ENCODE results near the gene VPS13C.

VPS13C gene

DNA sequence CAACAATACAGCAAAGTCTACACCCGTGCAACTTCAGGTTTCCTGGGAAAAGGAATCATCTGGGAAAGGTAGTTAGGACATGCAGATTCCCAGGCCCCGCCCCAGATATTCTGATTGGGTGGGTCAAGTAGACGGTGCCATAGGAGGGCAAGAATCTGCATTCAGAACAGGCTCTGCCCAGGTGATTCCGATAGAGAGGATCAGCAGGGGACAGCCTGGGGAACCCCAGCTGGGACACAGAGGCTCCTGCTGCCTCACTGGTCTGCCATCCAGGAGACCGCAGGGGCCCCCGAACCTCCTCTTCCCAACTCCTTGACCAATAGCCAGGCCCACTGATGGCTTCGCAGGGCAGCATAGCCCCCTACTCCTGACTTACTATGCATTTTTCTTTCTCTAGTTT lies 243.4 kb downstream of the VPS13C start:
- DNase-seq (ENCODE audit: low read depth): no peak

DNA sequence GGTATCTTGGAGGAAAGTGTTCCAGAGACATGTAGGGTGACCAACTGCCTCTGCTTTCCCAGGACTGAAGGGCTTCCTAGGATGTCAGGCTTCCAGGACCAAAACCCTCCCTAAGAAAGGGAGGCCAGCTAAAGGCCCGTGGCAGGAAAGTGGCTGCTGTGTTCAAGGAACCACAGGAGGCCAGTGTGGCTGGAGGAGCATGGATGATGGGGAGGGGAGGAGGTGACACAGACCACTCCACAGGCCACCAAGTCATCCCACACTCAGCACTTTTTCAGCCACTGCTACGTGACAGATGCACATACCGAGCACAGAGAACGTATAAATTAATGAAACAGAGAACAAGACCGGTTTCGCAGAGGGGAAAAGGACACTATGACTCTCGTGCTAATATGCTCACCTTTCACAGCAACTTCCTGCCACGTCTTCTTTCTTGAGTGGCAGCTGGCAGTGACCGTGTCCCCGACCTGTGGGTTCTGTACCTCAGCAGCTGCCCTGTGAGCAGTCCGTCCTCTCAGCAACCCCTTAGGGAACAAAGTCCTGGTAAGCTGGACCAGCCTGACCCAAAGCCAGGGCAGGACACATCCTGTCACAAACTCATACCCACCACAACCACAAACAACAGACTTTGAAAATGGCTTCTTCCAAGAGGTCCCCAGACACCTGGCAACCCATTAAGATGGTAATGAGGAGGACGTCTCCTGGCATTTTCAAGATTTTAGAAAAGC lies 244.7 kb downstream of the VPS13C start:
- DNase-seq (ENCODE audit: low read depth): no peak

DNA sequence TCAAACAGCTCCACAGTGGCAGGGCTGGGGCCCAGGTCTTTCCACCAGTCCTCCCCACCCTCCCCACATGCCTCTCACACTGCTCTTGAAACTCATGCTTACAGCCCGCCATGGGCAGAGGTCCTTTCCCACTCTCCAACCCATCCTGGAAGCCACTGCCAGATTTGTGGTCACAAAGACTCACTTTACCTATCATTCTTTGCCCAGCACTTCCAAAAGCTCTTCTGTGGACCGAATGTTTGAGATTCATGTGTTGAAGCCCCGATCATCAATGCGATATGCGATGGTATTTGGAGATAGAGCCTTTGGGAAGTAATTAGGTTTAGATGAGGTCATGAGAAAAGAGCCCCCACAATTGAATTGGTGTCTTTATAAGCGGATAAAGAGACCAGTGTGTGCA lies 247.8 kb downstream of the VPS13C start:
- DNase-seq (ENCODE audit: low read depth): no peak

DNA sequence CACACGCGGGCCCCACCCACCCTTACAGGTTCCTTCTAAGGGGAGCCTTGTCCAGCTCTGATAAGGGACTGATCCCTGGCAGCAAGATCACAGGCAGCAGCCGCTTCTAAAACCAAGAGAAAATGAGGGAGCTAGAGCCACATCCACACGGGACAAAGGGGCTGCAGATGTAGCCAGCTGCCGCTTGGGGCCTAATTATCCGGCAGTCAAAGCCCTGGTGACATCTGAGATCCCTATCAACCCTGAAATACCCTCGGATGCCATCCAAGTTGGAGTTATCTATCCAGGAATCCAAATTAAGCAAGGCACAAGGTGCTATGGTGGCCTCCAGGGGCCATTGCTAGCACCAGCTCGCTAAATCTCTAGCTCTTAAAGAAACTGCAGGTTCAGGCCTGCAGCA lies 248.3 kb downstream of the VPS13C start:
- DNase-seq (ENCODE audit: low read depth): no peak

DNA sequence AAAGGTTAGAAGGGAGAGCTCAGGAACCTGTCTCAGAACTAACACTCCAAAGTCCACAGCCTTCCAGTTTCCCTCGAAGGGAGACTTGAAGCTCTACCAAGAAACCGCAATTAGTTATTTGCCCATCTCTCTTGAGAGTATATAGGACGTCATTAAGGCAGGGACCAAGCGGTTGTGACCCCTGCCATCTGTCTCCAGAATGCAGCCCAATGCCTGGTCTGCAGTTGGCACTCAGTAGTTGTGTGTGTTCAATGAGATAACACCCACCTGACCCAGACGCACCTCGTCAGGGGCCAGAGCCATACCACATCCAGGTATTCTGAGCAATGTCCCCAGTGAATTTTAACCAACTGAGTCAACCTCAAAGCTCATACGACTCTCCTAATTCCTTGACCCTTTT lies 251.0 kb downstream of the VPS13C start:
- no peak for DNase-seq (ENCODE audit: low read depth)

DNA sequence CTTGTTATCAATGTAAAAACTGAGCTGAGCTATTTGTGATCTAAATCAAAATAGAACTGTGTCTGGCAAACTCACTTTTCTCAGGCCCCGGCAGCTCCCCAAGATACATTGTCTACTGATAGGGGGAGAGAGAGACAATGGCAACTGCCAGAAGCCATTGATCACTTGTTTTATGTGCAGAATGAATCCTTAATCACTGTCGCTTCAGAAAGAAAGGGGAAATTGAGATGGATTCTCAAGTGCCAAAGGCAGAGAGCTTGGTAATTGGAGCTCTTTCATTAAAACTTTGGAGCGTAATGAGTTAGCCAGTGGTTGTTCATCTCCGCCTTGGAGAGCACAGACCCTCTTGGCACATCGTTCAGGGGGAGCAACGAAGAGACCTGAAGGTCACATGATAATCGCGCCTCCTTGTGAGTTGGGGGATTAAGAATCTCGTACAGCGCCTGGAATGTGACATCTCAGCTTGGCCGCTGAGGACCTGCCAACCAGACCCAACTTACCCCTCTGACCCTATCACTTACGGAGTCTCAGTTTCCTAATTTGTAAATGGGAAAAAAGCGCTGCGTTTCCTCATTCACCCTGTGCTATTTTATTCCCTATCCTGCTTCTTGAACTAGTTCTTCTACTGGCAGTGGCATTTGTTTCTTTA lies 252.8 kb downstream of the VPS13C start:
- no peak for DNase-seq (ENCODE audit: low read depth)
